SK-N-SH treated with all-trans-retinoic acid at 6 μM for 48 hours (cell line): Measurements from ENCODE around the gene SELENOK.

ENCODE experiments used
- ARNTL ChIP-seq: fragments of 450-650 bp; formaldehyde crosslinking; IDR thresholded peaks from 2 replicates; pipeline ENCODE4 v1.5.0; 2020; ENCODE audit warnings: low read depth, mild to moderate bottlenecking, moderate library complexity, borderline replicate concordance
- ESRRG ChIP-seq: fragments of 250-450 bp; sonication (Bioruptor Pico); IDR thresholded peaks from 2 replicates; pipeline ENCODE4 v1.6.1; 2021; ENCODE audit warnings: mild to moderate bottlenecking
- PPARA ChIP-seq: fragments of 250-450 bp; sonication (Bioruptor Pico); IDR thresholded peaks from 2 replicates; pipeline ENCODE4 v1.5.0; 2020; ENCODE audit warnings: mild to moderate bottlenecking, borderline replicate concordance
- RARB ChIP-seq: fragments of 250-450 bp; sonication (Bioruptor Pico); IDR thresholded peaks from 2 replicates; pipeline ENCODE4 v1.8.0; 2021; ENCODE audit warnings: mild to moderate bottlenecking, moderate library complexity
- ZC3H10 ChIP-seq: fragments of 250-450 bp; sonication (Bioruptor Pico); IDR thresholded peaks from 2 replicates; pipeline ENCODE4 v1.5.1; 2021; ENCODE audit warnings: mild to moderate bottlenecking, moderate library complexity
- ZFP3 ChIP-seq: fragments of 250-450 bp; sonication (Bioruptor Pico); IDR thresholded peaks from 2 replicates; pipeline ENCODE4 v1.5.0; 2020; ENCODE audit warnings: mild to moderate bottlenecking, moderate library complexity
- ZFP30 ChIP-seq: fragments of 450-650 bp; formaldehyde crosslinking; IDR thresholded peaks from 2 replicates; pipeline ENCODE4 v1.5.0; 2022; ENCODE audit warnings: mild to moderate bottlenecking, moderate library complexity
- ZNF565 ChIP-seq: fragments of 450-650 bp; formaldehyde crosslinking; conservative IDR thresholded peaks from 2 replicates; pipeline ENCODE4 v1.5.0; 2020; ENCODE audit warnings: low read depth, mild to moderate bottlenecking, moderate library complexity
- TF ChIP-seq, protein P1 (sequence below): fragments of 250-450 bp; sonication (Bioruptor Pico); IDR thresholded peaks from 2 replicates; pipeline ENCODE4 v1.8.0; 2021; ENCODE audit warnings: low read depth, mild to moderate bottlenecking, moderate library complexity, borderline replicate concordance
- TF ChIP-seq, protein P2 (sequence below): fragments of 250-450 bp; sonication (Bioruptor Pico); IDR thresholded peaks from 2 replicates; pipeline ENCODE4 v1.8.0; 2020; ENCODE audit warnings: mild to moderate bottlenecking, moderate library complexity, borderline replicate concordance
- TF ChIP-seq, protein P3 (sequence below): fragments of 250-450 bp; sonication (Bioruptor Pico); IDR thresholded peaks from 2 replicates; pipeline ENCODE4 v1.5.1; 2020; ENCODE audit warnings: low read depth, mild to moderate bottlenecking, moderate library complexity

DNA sequence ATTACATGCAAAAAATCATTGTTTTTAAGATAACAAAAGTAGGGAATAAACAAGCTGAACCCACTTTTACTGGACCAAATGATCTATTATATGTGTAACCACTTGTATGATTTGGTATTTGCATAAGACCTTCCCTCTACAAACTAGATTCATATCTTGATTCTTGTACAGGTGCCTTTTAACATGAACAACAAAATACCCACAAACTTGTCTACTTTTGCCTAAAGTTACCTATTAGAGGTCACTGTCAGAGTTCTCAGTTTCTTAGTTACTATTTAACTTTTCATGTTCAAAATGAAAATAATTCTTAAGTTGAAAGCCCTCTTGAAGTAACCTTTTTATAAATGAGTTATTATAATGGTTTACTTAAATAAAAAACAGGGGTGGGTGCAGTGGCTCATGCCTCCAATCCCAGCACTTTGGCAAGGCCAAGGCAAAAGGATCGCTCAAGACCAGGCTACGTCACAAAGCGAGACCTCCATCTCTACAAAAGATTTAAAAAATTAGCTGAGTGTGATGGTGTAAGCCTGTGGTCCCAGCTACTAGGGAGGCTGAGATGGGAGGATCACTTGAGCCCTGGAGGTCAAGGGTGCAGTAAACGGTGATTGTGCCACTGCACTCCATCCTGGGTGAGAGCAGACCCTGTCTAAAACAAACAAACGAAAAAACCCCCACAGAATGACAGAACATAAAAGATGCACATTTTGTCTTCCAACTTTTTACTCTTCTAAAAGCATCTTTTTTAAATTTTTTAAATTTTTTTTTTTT, 25.7 kb downstream of the SELENOK start:
- TF ChIP-seq, protein P1, sequence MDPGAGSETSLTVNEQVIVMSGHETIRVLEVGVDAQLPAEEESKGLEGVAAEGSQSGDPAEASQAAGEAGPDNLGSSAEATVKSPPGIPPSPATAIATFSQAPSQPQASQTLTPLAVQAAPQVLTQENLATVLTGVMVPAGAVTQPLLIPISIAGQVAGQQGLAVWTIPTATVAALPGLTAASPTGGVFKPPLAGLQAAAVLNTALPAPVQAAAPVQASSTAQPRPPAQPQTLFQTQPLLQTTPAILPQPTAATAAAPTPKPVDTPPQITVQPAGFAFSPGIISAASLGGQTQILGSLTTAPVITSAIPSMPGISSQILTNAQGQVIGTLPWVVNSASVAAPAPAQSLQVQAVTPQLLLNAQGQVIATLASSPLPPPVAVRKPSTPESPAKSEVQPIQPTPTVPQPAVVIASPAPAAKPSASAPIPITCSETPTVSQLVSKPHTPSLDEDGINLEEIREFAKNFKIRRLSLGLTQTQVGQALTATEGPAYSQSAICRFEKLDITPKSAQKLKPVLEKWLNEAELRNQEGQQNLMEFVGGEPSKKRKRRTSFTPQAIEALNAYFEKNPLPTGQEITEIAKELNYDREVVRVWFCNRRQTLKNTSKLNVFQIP (CRISPR knock-in tag) = no peak
- TF ChIP-seq RARB (CRISPR knock-in tag) = no peak
- TF ChIP-seq, protein P2, sequence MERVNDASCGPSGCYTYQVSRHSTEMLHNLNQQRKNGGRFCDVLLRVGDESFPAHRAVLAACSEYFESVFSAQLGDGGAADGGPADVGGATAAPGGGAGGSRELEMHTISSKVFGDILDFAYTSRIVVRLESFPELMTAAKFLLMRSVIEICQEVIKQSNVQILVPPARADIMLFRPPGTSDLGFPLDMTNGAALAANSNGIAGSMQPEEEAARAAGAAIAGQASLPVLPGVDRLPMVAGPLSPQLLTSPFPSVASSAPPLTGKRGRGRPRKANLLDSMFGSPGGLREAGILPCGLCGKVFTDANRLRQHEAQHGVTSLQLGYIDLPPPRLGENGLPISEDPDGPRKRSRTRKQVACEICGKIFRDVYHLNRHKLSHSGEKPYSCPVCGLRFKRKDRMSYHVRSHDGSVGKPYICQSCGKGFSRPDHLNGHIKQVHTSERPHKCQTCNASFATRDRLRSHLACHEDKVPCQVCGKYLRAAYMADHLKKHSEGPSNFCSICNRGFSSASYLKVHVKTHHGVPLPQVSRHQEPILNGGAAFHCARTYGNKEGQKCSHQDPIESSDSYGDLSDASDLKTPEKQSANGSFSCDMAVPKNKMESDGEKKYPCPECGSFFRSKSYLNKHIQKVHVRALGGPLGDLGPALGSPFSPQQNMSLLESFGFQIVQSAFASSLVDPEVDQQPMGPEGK (CRISPR knock-in tag) = no peak
- no peak for TF ChIP-seq ZFP3 (CRISPR knock-in tag)
- TF ChIP-seq PPARA (CRISPR knock-in tag) = no peak
- no peak for TF ChIP-seq ZFP30 (CRISPR knock-in tag)
- TF ChIP-seq ZC3H10 (CRISPR knock-in tag) = no peak
- TF ChIP-seq, protein P3, sequence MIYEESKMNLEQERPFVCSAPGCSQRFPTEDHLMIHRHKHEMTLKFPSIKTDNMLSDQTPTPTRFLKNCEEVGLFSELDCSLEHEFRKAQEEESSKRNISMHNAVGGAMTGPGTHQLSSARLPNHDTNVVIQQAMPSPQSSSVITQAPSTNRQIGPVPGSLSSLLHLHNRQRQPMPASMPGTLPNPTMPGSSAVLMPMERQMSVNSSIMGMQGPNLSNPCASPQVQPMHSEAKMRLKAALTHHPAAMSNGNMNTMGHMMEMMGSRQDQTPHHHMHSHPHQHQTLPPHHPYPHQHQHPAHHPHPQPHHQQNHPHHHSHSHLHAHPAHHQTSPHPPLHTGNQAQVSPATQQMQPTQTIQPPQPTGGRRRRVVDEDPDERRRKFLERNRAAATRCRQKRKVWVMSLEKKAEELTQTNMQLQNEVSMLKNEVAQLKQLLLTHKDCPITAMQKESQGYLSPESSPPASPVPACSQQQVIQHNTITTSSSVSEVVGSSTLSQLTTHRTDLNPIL = no peak
- TF ChIP-seq ZNF565 (CRISPR knock-in tag) = no peak
- no peak for TF ChIP-seq ESRRG (CRISPR knock-in tag)
- TF ChIP-seq ARNTL (CRISPR knock-in tag) = no peak
